H9 (cell line): ENCODE data around the gene STKLD1. TPM values are rescaled to one million over a fixed set of nuclear protein-coding genes. Genes with fewer than 3 reads are reported as not detected.
A peak's percentile ranks its signal among the peaks of the same experiment; 100 is the strongest.

Source experiments
- DNase-seq: peaks from one replicate; pipeline ENCODE4 v3.0.0-alpha.2; 2017
- H2AFZ ChIP-seq: one replicate; pipeline ENCODE4 v1.6.1; 2013; ENCODE audit warnings: mild to moderate bottlenecking, low read length, control low read depth, moderate library complexity
- H2AK5ac ChIP-seq: 2 replicates; pipeline ENCODE4 v1.6.1; 2013; ENCODE audit warnings: low read length, control low read depth, mixed read lengths; ENCODE audit not compliant: insufficient read length
- H2BK120ac ChIP-seq: one replicate; pipeline ENCODE4 v1.6.1; 2013; ENCODE audit warnings: low read depth, mild to moderate bottlenecking, low read length, control low read depth, inconsistent platforms; ENCODE audit not compliant: poor library complexity, severe bottlenecking
- H2BK12ac ChIP-seq: 2 replicates; pipeline ENCODE4 v1.6.1; 2013; ENCODE audit warnings: low read length, control low read depth, mixed read lengths, low read depth; ENCODE audit not compliant: insufficient read length
- H2BK15ac ChIP-seq: 2 replicates; pipeline ENCODE4 v1.6.1; 2013; ENCODE audit warnings: low read depth, low read length, control low read depth
- H2BK20ac ChIP-seq: one replicate; pipeline ENCODE4 v1.6.1; 2013; ENCODE audit warnings: low read depth, mild to moderate bottlenecking, low read length, control low read depth, inconsistent platforms; ENCODE audit not compliant: poor library complexity, severe bottlenecking
- H2BK5ac ChIP-seq: 2 replicates; pipeline ENCODE4 v1.6.1; 2013; ENCODE audit warnings: low read length, control low read depth, mixed read lengths; ENCODE audit not compliant: insufficient read length
- H3K14ac ChIP-seq: 2 replicates; pipeline ENCODE4 v1.6.1; 2013; ENCODE audit warnings: low read length, control low read depth; ENCODE audit not compliant: insufficient read depth
- H3K18ac ChIP-seq: 2 replicates; pipeline ENCODE4 v1.6.1; 2013; ENCODE audit warnings: low read depth, mild to moderate bottlenecking, mixed read lengths, low read length, control low read depth; ENCODE audit not compliant: insufficient read length
- H3K23ac ChIP-seq: 2 replicates; pipeline ENCODE4 v1.6.1; 2013; ENCODE audit warnings: low read length, control low read depth, mixed read lengths, low read depth; ENCODE audit not compliant: insufficient read length
- H3K23me2 ChIP-seq: 2 replicates; pipeline ENCODE4 v1.6.1; 2013; ENCODE audit warnings: low read depth, mild to moderate bottlenecking, mixed read lengths, low read length, control low read depth; ENCODE audit not compliant: insufficient read length, poor library complexity, severe bottlenecking
- H3K27ac ChIP-seq: 2 replicates; pipeline ENCODE4 v1.5.1; 2013; ENCODE audit warnings: low read length, control low read depth, mixed read lengths, low read depth; ENCODE audit not compliant: insufficient read length
- H3K27me3 ChIP-seq: 2 replicates; pipeline ENCODE4 v1.6.1; 2013; ENCODE audit warnings: low read length, control low read depth, inconsistent platforms; ENCODE audit not compliant: insufficient read depth
- H3K4ac ChIP-seq: 2 replicates; pipeline ENCODE4 v1.6.1; 2013; ENCODE audit warnings: low read depth, mild to moderate bottlenecking, control low read depth, inconsistent platforms, low read length, moderate library complexity
- H3K4me1 ChIP-seq: 2 replicates; pipeline ENCODE4 v1.6.1; 2013; ENCODE audit warnings: low read length, control low read depth, inconsistent platforms; ENCODE audit not compliant: insufficient read depth
- H3K4me2 ChIP-seq: 2 replicates; pipeline ENCODE4 v1.6.1; 2013; ENCODE audit warnings: low read length, control low read depth, mixed read lengths; ENCODE audit not compliant: insufficient read length, insufficient read depth
- H3K56ac ChIP-seq: 2 replicates; pipeline ENCODE4 v1.6.1; 2013; ENCODE audit warnings: low read depth, mild to moderate bottlenecking, mixed read lengths, low read length, control low read depth; ENCODE audit not compliant: insufficient read length
- H3K79me1 ChIP-seq: 2 replicates; pipeline ENCODE4 v1.6.1; 2013; ENCODE audit warnings: low read depth, mild to moderate bottlenecking, moderate library complexity, low read length, control low read depth, inconsistent platforms; ENCODE audit not compliant: insufficient read depth, poor library complexity, severe bottlenecking
- H3K79me2 ChIP-seq: 2 replicates; pipeline ENCODE4 v1.6.1; 2013; ENCODE audit warnings: low read length, control low read depth, inconsistent platforms; ENCODE audit not compliant: insufficient read depth
- H3K9ac ChIP-seq: 2 replicates; pipeline ENCODE4 v1.6.1; 2013; ENCODE audit warnings: low read length, control low read depth, mixed read lengths; ENCODE audit not compliant: insufficient read length; ENCODE audit errors: extremely low read depth
- H3K9me3 ChIP-seq: one replicate; pipeline ENCODE4 v1.6.1; 2013; ENCODE audit warnings: low read depth, low read length, inconsistent platforms; ENCODE audit not compliant: control insufficient read depth
- H3T11ph ChIP-seq: one replicate; pipeline ENCODE4 v1.6.1; 2013; ENCODE audit warnings: mild to moderate bottlenecking, low read length, control low read depth, inconsistent platforms
- H4K20me1 ChIP-seq: one replicate; pipeline ENCODE4 v1.6.1; 2013; ENCODE audit not compliant: control insufficient read depth, insufficient read length, insufficient read depth
- H4K5ac ChIP-seq: 2 replicates; pipeline ENCODE4 v1.6.1; 2013; ENCODE audit warnings: low read depth, mild to moderate bottlenecking, mixed read lengths, low read length, control low read depth; ENCODE audit not compliant: insufficient read length
- H4K8ac ChIP-seq: replicated peaks from 2 replicates; pipeline ENCODE4 v1.6.1; 2013; ENCODE audit warnings: low read length, control low read depth, mixed read lengths, low read depth; ENCODE audit not compliant: insufficient read length
- H4K91ac ChIP-seq: 2 replicates; pipeline ENCODE4 v1.6.1; 2013; ENCODE audit warnings: low read depth, mild to moderate bottlenecking, moderate library complexity, mixed read lengths, low read length, control low read depth; ENCODE audit not compliant: insufficient read length
- H3K27ac Mint-ChIP-seq, 3 experiments: 2 replicates in 2 of 3; 3 replicates in 1 of 3; pipeline ENCODE4 v1.8.0; 2020 to 2021; ENCODE audit warnings: mixed read lengths in 3 of 3, mild to moderate bottlenecking in 1 of 3, moderate library complexity in 1 of 3
- H3K27me3 Mint-ChIP-seq: 2 replicates; pipeline ENCODE4 v1.8.0; 2021; ENCODE audit warnings: low read depth, mild to moderate bottlenecking, moderate library complexity, mixed read lengths
- H3K36me3 Mint-ChIP-seq, 3 experiments: 2 replicates in 2 of 3; 3 replicates in 1 of 3; pipeline ENCODE4 v1.8.0; 2020 to 2021; ENCODE audit warnings: low read depth in 3 of 3, mixed read lengths in 3 of 3; ENCODE audit not compliant: insufficient read depth in 1 of 3
- H3K4me1 Mint-ChIP-seq, 2 experiments: 2 replicates each; pipeline ENCODE4 v1.8.0; 2020; ENCODE audit warnings: mixed read lengths in 2 of 2
- H3K4me3 Mint-ChIP-seq, 2 experiments: 2 replicates in 1 of 2; 3 replicates in 1 of 2; pipeline ENCODE4 v1.8.0; 2020 to 2021; ENCODE audit warnings: mild to moderate bottlenecking in 2 of 2, mixed read lengths in 2 of 2, moderate library complexity in 1 of 2
- H3K9me3 Mint-ChIP-seq, 2 experiments: 2 replicates in 1 of 2; 3 replicates in 1 of 2; pipeline ENCODE4 v1.8.0; 2020; ENCODE audit warnings: mild to moderate bottlenecking in 2 of 2, mixed read lengths in 2 of 2, moderate library complexity in 1 of 2
- CTCF ChIP-seq: fragments of 200-600 bp; sonication (generic); conservative IDR thresholded peaks from 3 replicates; pipeline ENCODE4 v1.8.0; 2021; ENCODE audit warnings: antibody characterized with exemption, mild to moderate bottlenecking
- WGBS: extraction: QIAGEN DNeasy Blood & Tissue Kit; methylation state at CpG from one replicate; pipeline ENCODE4 v1.1.7; 2013; ENCODE audit warnings: missing lambda C conversion rate, low lambda C conversion rate, mixed read lengths; ENCODE audit not compliant: insufficient read length; ENCODE audit errors: extremely low coverage; 5-methylcytosine and 5-hydroxymethylcytosine counted together
- total RNA-seq: library from RNA; stranded (reverse); gene quantifications from 2 replicates; pipeline ENCODE4 v1.2.1, GENCODE V29; 2021

Gene STKLD1
- total RNA-seq, 1 experiment from 2014 or later, result 0.57 TPM

GRCh38 chr9:133396952-133397351 lies 20.8 kb downstream of the STKLD1 start:
- H3K4me3 Mint-ChIP-seq, result no peak overlapping the region
- Histone ChIP-seq H2BK120ac (no peak overlapping the region), H2AK5ac (no peak overlapping the region), H4K5ac (no peak overlapping the region), H4K8ac (no peak overlapping the region), H3K27ac (no peak overlapping the region), H3K4ac (no peak overlapping the region), H3K9me3 (no peaks in the 10 kb centered on the region), H3K56ac (no peak overlapping the region), H2BK20ac (no peak overlapping the region), H3K23ac (no peak overlapping the region), H3K18ac (no peak overlapping the region), H4K20me1 (no peaks in the 10 kb centered on the region), H3K9ac (no peak overlapping the region), H3K4me2 (no peak overlapping the region), H3K4me1 (no peaks in the 10 kb centered on the region), H3K23me2 (no peaks in the 10 kb centered on the region), H3K79me2 (no peaks in the 10 kb centered on the region), H3K27me3 (no peaks in the 10 kb centered on the region), H3T11ph (no peak overlapping the region), H2AFZ (no peak overlapping the region), H2BK5ac (no peak overlapping the region), H4K91ac (no peak overlapping the region), H2BK15ac (no peak overlapping the region), H3K14ac (no peak overlapping the region), H2BK12ac (no peak overlapping the region), H3K79me1 (no peaks in the 10 kb centered on the region)
- H3K9me3 Mint-ChIP-seq, result peaks cover 0 to 4% of the 10 kb centered on the region in 2 experiments; a peak in 1 of 5 replicates
- peaks cover 24% of the 10 kb centered on the region for H3K27me3 Mint-ChIP-seq
- peak; percentile 74 for TF ChIP-seq CTCF
- peak; percentile 86 for DNase-seq
- peaks cover 0 to 3% of the 10 kb centered on the region in 2 experiments; a peak in 1 of 4 replicates for H3K4me1 Mint-ChIP-seq
- no peak overlapping the region; a peak in 1 of 7 replicates for H3K27ac Mint-ChIP-seq
- no CpG with 5 or more reads among the region's 14 CpGs for WGBS
- H3K36me3 Mint-ChIP-seq, result no peaks in the 10 kb centered on the region; a peak in 1 of 7 replicates
